Panc1 (cell line): ENCODE measurements around the gene FOXO6. TPM values are rescaled to one million over a fixed set of nuclear protein-coding genes. Genes with fewer than 3 reads are reported as not detected.

Experiments used
- ATAC-seq: fragments of 200-7000 bp; cut with Tn5 transposase; 2 replicates; pipeline ENCODE4 v1.9.1; 2020; ENCODE audit warnings: mild to moderate bottlenecking, moderate library complexity
- BruUV-seq: library from RNA; stranded (reverse); fragments of 400-500 nt; replicated peaks from 2 replicates; lab custom pipeline; 2021; lab: Mats Ljungman, UMichigan
- CTCF ChIA-PET: fragments of 300-600 bp; sonication (Branson Sonifier 250); formaldehyde crosslinking; loops from one replicate; lab custom pipeline; 2022; ENCODE audit warnings: antibody characterized with exemption; lab: Charles Lee
- POLR2A ChIA-PET: fragments of 300-600 bp; sonication (Branson Sonifier 250); formaldehyde crosslinking; loops from one replicate; lab custom pipeline; 2022; ENCODE audit warnings: antibody characterized with exemption; lab: Charles Lee
- DNase-seq: peaks from one replicate; pipeline ENCODE4 v3.0.0-alpha.2; 2010; ENCODE audit warnings: low read depth, low spot score
- H3K27ac ChIP-seq: 2 replicates; pipeline ENCODE4 v1.5.1; 2011; ENCODE audit warnings: mild to moderate bottlenecking, low read length, inconsistent platforms
- H3K27me3 ChIP-seq: fragments of 200-500 bp; sonication (Bioruptor generic); 2 replicates; pipeline ENCODE4 v1.6.0; 2014; ENCODE audit warnings: low read length, inconsistent platforms; ENCODE audit not compliant: control insufficient read depth, insufficient read depth
- H3K36me3 ChIP-seq: fragments of 200-500 bp; sonication (Bioruptor generic); 2 replicates; pipeline ENCODE4 v1.5.1; 2014; ENCODE audit warnings: inconsistent platforms, mild to moderate bottlenecking, low read length, moderate library complexity; ENCODE audit not compliant: control insufficient read depth, insufficient read depth
- H3K4me1 ChIP-seq: 2 replicates; pipeline ENCODE4 v1.5.1; 2011; ENCODE audit warnings: inconsistent platforms, mild to moderate bottlenecking, low read length, moderate library complexity; ENCODE audit not compliant: control insufficient read depth, insufficient read depth
- H3K4me3 ChIP-seq, 2 experiments: 2 replicates each; pipeline ENCODE4 v1.5.1; 2011 to 2012; ENCODE audit warnings: low read depth in 2 of 2, low read length in 2 of 2, mild to moderate bottlenecking in 2 of 2, inconsistent platforms in 1 of 2, moderate library complexity in 1 of 2
- H3K9me3 ChIP-seq: fragments of 200-500 bp; sonication (Bioruptor generic); 2 replicates; pipeline ENCODE4 v1.5.1; 2014; ENCODE audit warnings: low read depth, mild to moderate bottlenecking, inconsistent platforms, low read length, moderate library complexity; ENCODE audit not compliant: control insufficient read depth, insufficient read depth
- CTCF ChIP-seq: fragments of 450-650 bp; IDR thresholded peaks from 2 replicates; pipeline ENCODE4 v1.5.1; 2017; ENCODE audit warnings: mild to moderate bottlenecking
- POLR2AphosphoS5 ChIP-seq: IDR thresholded peaks from 2 replicates; pipeline ENCODE4 v1.6.1; 2012; ENCODE audit warnings: mild to moderate bottlenecking, low read depth, low read length, moderate library complexity
- REST ChIP-seq, 2 experiments: IDR thresholded peaks; 2 replicates each; pipeline ENCODE4 v1.6.1; 2011 to 2012; ENCODE audit warnings: low read depth in 2 of 2, control low read depth in 1 of 2, low read length in 1 of 2, mild to moderate bottlenecking in 1 of 2, moderate library complexity in 1 of 2; ENCODE audit not compliant: insufficient read depth in 1 of 2
- SIN3A ChIP-seq: IDR thresholded peaks from 2 replicates; pipeline ENCODE4 v1.6.1; 2012; ENCODE audit warnings: low read depth, mild to moderate bottlenecking, low read length, moderate library complexity, borderline replicate concordance; ENCODE audit not compliant: insufficient read depth
- TCF7L2 ChIP-seq: IDR thresholded peaks from 2 replicates; pipeline ENCODE4 v1.6.1; 2011; ENCODE audit warnings: mild to moderate bottlenecking, low read depth, low read length, inconsistent platforms
- in situ Hi-C: cut with HindIII; loops from 2 replicates; pipeline ENCODE4 v1.10.0; 2016; ENCODE audit warnings: low sequenced_read_pairs, low pct_unique_long_range_greater_than_20kb
- intact Hi-C: fragments of 100-400 bp; cut with micrococcal nuclease; formaldehyde crosslinking; loops from one replicate; pipeline ENCODE4 v1.10.0; 2022; ENCODE audit not compliant: unreplicated experiment
- total RNA-seq: library from RNA; stranded (reverse); gene quantifications from one replicate; pipeline ENCODE4 v1.2.1, GENCODE V29; 2021; ENCODE audit not compliant: unreplicated experiment

The FOXO6 gene
- total RNA-seq, 1 experiment from 2014 or later = 2.5 TPM

GRCh38 chr1:41359211-41360073 is 1.8 kb upstream of the FOXO6 start:
- TF ChIP-seq REST (IDR thresholded peaks at IDR 0.05; ENCODE audit: insufficient read depth in 1 of 2, low read depth in 2 of 2, low read length in 1 of 2) = no peak
- TF ChIP-seq POLR2AphosphoS5 = no peak
- TF ChIP-seq CTCF = no peak
- H3K27ac ChIP-seq = no peak overlapping the region
- no peaks in the 10 kb centered on the region for H3K36me3 ChIP-seq
- intact Hi-C loops = no loop called here
- in situ Hi-C loops = no loop called here
- DNase-seq (no peak), ATAC-seq (no peak)
- ChIA-PET CTCF (no interaction called here), POLR2A (no interaction called here)
- no peak overlapping the region for H3K4me3 ChIP-seq
- no peaks in the 10 kb centered on the region for H3K27me3 ChIP-seq
- H3K9me3 ChIP-seq = no peaks in the 10 kb centered on the region
- H3K4me1 ChIP-seq = peaks cover 5% of the 10 kb centered on the region; the same call in 1 of the 2 replicates
- BruUV-seq = no TSS peak

GRCh38 chr1:41360074-41360785 is 1.0 kb upstream of the FOXO6 start:
- peak overlapping the region; percentile 45 to 46; a peak in 3 of 4 replicates for H3K4me3 ChIP-seq
- peaks cover 5% of the 10 kb centered on the region; the same call in 1 of the 2 replicates for H3K4me1 ChIP-seq
- H3K27me3 ChIP-seq = no peaks in the 10 kb centered on the region
- in situ Hi-C loops = no loop called here
- POLR2A ChIA-PET = no interaction called here
- CTCF ChIA-PET = interaction anchor here (0.6 kb wide), 1 partner anchor 86 kb away, joined by 5 read pairs; no protein-coding TSS in a partner anchor
- H3K27ac ChIP-seq = no peak overlapping the region
- H3K9me3 ChIP-seq = no peaks in the 10 kb centered on the region
- no peak for DNase-seq
- BruUV-seq = no TSS peak
- no peak for ATAC-seq
- no peaks in the 10 kb centered on the region for H3K36me3 ChIP-seq
- TF ChIP-seq CTCF (no peak), TCF7L2 (no peak), REST (IDR thresholded peaks at IDR 0.05; ENCODE audit: insufficient read depth in 1 of 2, low read depth in 2 of 2, low read length in 1 of 2) (no peak), SIN3A (no peak)
- intact Hi-C loops = no loop called here
